CD4-positive, alpha-beta memory T cell (primary cell): ENCODE measurements around the gene TXLNB. TPM values are rescaled to one million over a fixed set of nuclear protein-coding genes. Genes with fewer than 3 reads are reported as not detected.
"Not testable (repeated sequence)": the region's sequence is repeated elsewhere in the genome, so short reads cannot be mapped to it uniquely, and the experiment has no call there.

ENCODE experiments used
- CTCF ChIA-PET: fragments of 350-600 bp; sonication (Branson Sonifier 250); formaldehyde crosslinking; loops from one replicate; lab custom pipeline; 2021; ENCODE audit warnings: inconsistent platforms; ENCODE audit not compliant: partially characterized antibody; lab: Charles Lee
- POLR2A ChIA-PET: fragments of 350-600 bp; sonication (Branson Sonifier 250); formaldehyde crosslinking; loops from one replicate; lab custom pipeline; 2021; ENCODE audit not compliant: partially characterized antibody; lab: Charles Lee
- DNase-seq, 5 donors: peaks; one replicate each; pipeline versions ENCODE4 v3.0.0 to v3.0.0-alpha.2; 2020 to 2022; ENCODE audit warnings: mixed read lengths in 1 of 5
- H3K27ac ChIP-seq: one replicate; pipeline ENCODE4 v1.7.0; 2013; ENCODE audit warnings: low read depth, low read length
- H3K27me3 ChIP-seq: 2 replicates; pipeline ENCODE4 v1.7.0; 2013; ENCODE audit warnings: mild to moderate bottlenecking, low read length, moderate library complexity; ENCODE audit not compliant: insufficient read depth
- H3K36me3 ChIP-seq: 2 replicates; pipeline ENCODE4 v1.7.0; 2013; ENCODE audit warnings: mild to moderate bottlenecking, low read length, moderate library complexity; ENCODE audit not compliant: insufficient read depth
- H3K4me1 ChIP-seq: 2 replicates; pipeline ENCODE4 v1.7.0; 2013; ENCODE audit warnings: mild to moderate bottlenecking, low read length, moderate library complexity; ENCODE audit not compliant: insufficient read depth
- H3K4me3 ChIP-seq, 2 donors: one replicate each; pipeline ENCODE4 v1.7.0; 2013; ENCODE audit warnings: low read length in 2 of 2, mild to moderate bottlenecking in 1 of 2
- H3K9me3 ChIP-seq, 2 donors: one replicate each; pipeline ENCODE4 v1.7.0; 2013; ENCODE audit warnings: low read length in 2 of 2, control low read depth in 1 of 2; ENCODE audit not compliant: control insufficient read depth in 1 of 2
- H3K27ac Mint-ChIP-seq, 7 donors: one replicate each; pipeline ENCODE4 v1.8.0; 2020 to 2021; ENCODE audit warnings: mixed read lengths in 7 of 7, mild to moderate bottlenecking in 6 of 7, inconsistent platforms in 3 of 7, moderate library complexity in 3 of 7
- H3K27me3 Mint-ChIP-seq, 2 donors: one replicate each; pipeline ENCODE4 v1.8.0; 2020 to 2021; ENCODE audit warnings: mixed read lengths in 2 of 2
- H3K36me3 Mint-ChIP-seq, 2 donors: one replicate each; pipeline ENCODE4 v1.8.0; 2020 to 2021; ENCODE audit warnings: mixed read lengths in 2 of 2, inconsistent platforms in 1 of 2, mild to moderate bottlenecking in 1 of 2
- H3K4me1 Mint-ChIP-seq, 4 donors: one replicate each; pipeline ENCODE4 v1.8.0; 2020 to 2021; ENCODE audit warnings: mixed read lengths in 4 of 4, mild to moderate bottlenecking in 1 of 4
- H3K4me3 Mint-ChIP-seq, 8 donors: one replicate each; pipeline ENCODE4 v1.8.0; 2020 to 2021; ENCODE audit warnings: mixed read lengths in 8 of 8, mild to moderate bottlenecking in 7 of 8, moderate library complexity in 6 of 8, inconsistent platforms in 3 of 8
- H3K9me3 Mint-ChIP-seq, 8 donors: one replicate each; pipeline ENCODE4 v1.8.0; 2020 to 2021; ENCODE audit warnings: mixed read lengths in 8 of 8, mild to moderate bottlenecking in 5 of 8, inconsistent platforms in 3 of 8, moderate library complexity in 1 of 8
- intact Hi-C: fragments of 100-400 bp; cut with micrococcal nuclease; formaldehyde crosslinking; loops from one replicate; pipeline ENCODE4 v1.15.1; 2023
- polyA plus RNA-seq, 2 donors: library from polyadenylated mRNA; unstranded; fragments of 300-500 nt; fragmentation: Illumina TruSeq; gene quantifications; one replicate each; pipeline ENCODE4 v1.2.3, GENCODE V29; 2021
- total RNA-seq, 2 experiments: library from RNA; stranded (reverse); gene quantifications; one replicate each; pipeline ENCODE4 v1.2.3, GENCODE V29; 2021

Gene TXLNB
- total and polyA plus RNA-seq, 4 experiments from 2014 or later = 0.78 to 1.6 (median 1.4) TPM; not detected in 1

DNA sequence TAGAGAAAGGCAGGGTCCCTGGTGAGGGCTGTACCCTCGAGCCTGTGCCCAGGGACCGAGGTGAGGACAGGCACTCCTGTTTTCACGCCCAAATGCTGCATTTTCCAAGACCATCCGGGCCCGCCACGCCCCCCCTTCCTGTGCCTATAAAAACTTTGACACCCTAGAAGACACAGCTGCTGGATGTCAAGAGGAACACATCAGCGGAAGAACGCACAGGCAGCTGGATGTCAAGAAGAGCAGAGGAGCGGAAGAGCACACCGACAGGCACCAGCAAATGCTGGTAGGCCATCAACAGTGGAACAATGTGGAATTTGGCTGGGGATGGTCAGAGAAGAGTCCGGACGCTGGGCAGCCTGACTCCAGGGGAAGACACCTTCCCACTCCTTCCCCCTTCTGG, 56.1 kb downstream of the TXLNB start:
- H3K4me1 Mint-ChIP-seq = peaks cover 2 to 7% (median 6%) of the 10 kb centered on the region in 4 donors
- ChIA-PET CTCF (interaction anchor here (1.1 kb wide), 1 partner anchor 126 kb away, joined by 3 read pairs; no protein-coding TSS in a partner anchor), POLR2A (interaction anchor here (1.6 kb wide), 1 partner anchor 139 kb away, joined by 4 read pairs; the partner anchor contains the start of gene CITED2)
- no peaks in the 10 kb centered on the region for H3K9me3 ChIP-seq
- no peaks in the 10 kb centered on the region for H3K4me1 ChIP-seq
- intact Hi-C loops = no loop called here
- no peak for DNase-seq
- H3K36me3 ChIP-seq = no peaks in the 10 kb centered on the region
- H3K36me3 Mint-ChIP-seq = peaks cover 0 to 5% of the 10 kb centered on the region in 2 donors
- no peaks in the 10 kb centered on the region for H3K27me3 ChIP-seq
- H3K9me3 Mint-ChIP-seq = peaks cover 0 to 12% (median 4%) of the 10 kb centered on the region in 8 donors
- no peak overlapping the region for H3K4me3 Mint-ChIP-seq
- H3K27ac Mint-ChIP-seq = no peak overlapping the region
- H3K4me3 ChIP-seq = no peak overlapping the region
- no peak overlapping the region for H3K27ac ChIP-seq
- no peaks in the 10 kb centered on the region for H3K27me3 Mint-ChIP-seq

DNA sequence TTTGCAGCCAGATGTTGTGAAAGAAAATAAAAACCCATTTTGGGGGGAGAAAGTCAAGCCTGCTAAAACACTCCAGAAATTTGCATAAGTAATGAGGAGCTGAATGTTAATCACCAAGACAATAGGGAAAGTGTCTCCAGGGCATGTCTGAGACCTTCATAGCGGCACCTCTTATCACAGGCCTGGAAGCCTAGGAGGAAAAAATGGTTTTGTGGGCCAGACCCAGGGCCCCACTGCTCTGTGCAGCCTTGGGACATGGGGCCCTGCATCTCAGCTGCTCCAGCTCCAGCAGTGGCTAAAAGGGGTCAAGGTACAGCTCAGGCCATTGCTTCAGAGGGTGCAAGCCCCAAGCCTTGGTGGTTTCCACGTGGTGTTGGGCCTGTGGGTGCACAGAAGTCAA, 57.6 kb downstream of the TXLNB start:
- H3K27me3 ChIP-seq, intact Hi-C loops, H3K4me3 ChIP-seq, H3K9me3 ChIP-seq, H3K36me3 Mint-ChIP-seq, H3K27me3 Mint-ChIP-seq, CTCF ChIA-PET, H3K4me1 ChIP-seq, DNase-seq, H3K27ac Mint-ChIP-seq, H3K27ac ChIP-seq, H3K36me3 ChIP-seq, H3K4me3 Mint-ChIP-seq: not testable (repeated sequence)
- Mint-ChIP-seq H3K4me1 (peaks cover 6 to 13% (median 9%) of the 10 kb centered on the region in 4 donors), H3K9me3 (peaks cover 0 to 12% (median 4%) of the 10 kb centered on the region in 8 donors)
- POLR2A ChIA-PET = interaction anchor here (1.6 kb wide), 1 partner anchor 140 kb away, joined by 4 read pairs; the partner anchor contains the start of gene CITED2

GRCh38 chr6:139231206-139231605, 60.6 kb downstream of the TXLNB start:
- ChIA-PET CTCF (interaction anchor here (1.0 to 4.9 kb wide), 13 partner anchors 8 to 143 kb away, joined by 3 to 38 read pairs (median 5); partner anchors contain the start of gene TXLNB), POLR2A (interaction anchor here (0.8 to 1.4 kb wide), 7 partner anchors 9 to 144 kb away, joined by 3 to 11 read pairs (median 7); partner anchors contain the start of genes CITED2 and TXLNB)
- Histone ChIP-seq H3K4me3 (no peak overlapping the region), H3K27me3 (no peaks in the 10 kb centered on the region), H3K36me3 (no peaks in the 10 kb centered on the region), H3K4me1 (no peaks in the 10 kb centered on the region), H3K9me3 (no peaks in the 10 kb centered on the region), H3K27ac (no peak overlapping the region)
- no peak for DNase-seq
- intact Hi-C loops = no loop called here
- Mint-ChIP-seq H3K4me3 (no peak overlapping the region), H3K9me3 (peaks cover 0 to 12% (median 4%) of the 10 kb centered on the region in 8 donors), H3K27ac (peak overlapping the region in 1 of 7 donors; percentile 25), H3K4me1 (peaks cover 6 to 13% (median 9%) of the 10 kb centered on the region in 4 donors), H3K36me3 (peaks cover 0 to 5% of the 10 kb centered on the region in 2 donors), H3K27me3 (no peaks in the 10 kb centered on the region)

GRCh38 chr6:139230391-139230840, 61.4 kb downstream of the TXLNB start:
- Mint-ChIP-seq H3K9me3 (peaks cover 0 to 12% (median 4%) of the 10 kb centered on the region in 8 donors), H3K27ac (peak overlapping the region in 2 of 7 donors; percentile 19 to 65), H3K4me1 (peaks cover 6 to 13% (median 9%) of the 10 kb centered on the region in 4 donors), H3K4me3 (no peak overlapping the region), H3K27me3 (no peaks in the 10 kb centered on the region), H3K36me3 (peaks cover 0 to 5% of the 10 kb centered on the region in 2 donors)
- no peak overlapping the region for H3K4me3 ChIP-seq
- no peaks in the 10 kb centered on the region for H3K9me3 ChIP-seq
- H3K36me3 ChIP-seq = no peaks in the 10 kb centered on the region
- H3K27me3 ChIP-seq = no peaks in the 10 kb centered on the region
- no peaks in the 10 kb centered on the region for H3K4me1 ChIP-seq
- DNase-seq = peak in 4 of 5 donors; percentile 17 to 31 (median 22)
- intact Hi-C loops = loop anchor here (1.0 kb wide), 1 partner anchor 134 kb away; no protein-coding TSS in a partner anchor
- ChIA-PET CTCF (interaction anchor here (1.0 to 4.9 kb wide), 16 partner anchors 9 to 143 kb away, joined by 3 to 38 read pairs (median 4); partner anchors contain the start of gene TXLNB), POLR2A (interaction anchor here (0.7 to 1.6 kb wide), 9 partner anchors 9 to 144 kb away, joined by 3 to 11 read pairs (median 7); partner anchors contain the start of genes CITED2 and TXLNB)
- H3K27ac ChIP-seq = no peak overlapping the region

DNA sequence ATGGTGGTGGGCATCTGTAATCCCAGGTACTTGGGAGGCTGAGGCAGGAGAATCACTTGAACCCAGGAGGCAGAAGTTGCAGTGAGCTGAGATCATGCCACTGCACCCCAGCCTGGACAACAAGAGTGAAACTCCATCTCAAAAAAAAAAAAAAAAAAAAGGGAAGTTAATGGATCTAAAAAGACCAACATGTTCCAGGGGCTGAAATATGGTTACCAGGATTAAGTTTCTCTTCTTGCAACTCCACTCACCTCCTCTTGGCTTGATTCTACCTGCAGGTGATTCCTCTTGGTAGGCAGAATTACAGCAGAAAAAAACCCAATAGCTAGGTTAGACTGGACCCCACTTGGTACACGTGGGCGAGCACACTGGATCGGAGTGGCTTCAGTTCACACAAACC, 63.4 kb downstream of the TXLNB start:
- peaks cover 6 to 13% (median 9%) of the 10 kb centered on the region in 4 donors for H3K4me1 Mint-ChIP-seq
- H3K9me3 ChIP-seq, H3K36me3 Mint-ChIP-seq, H3K36me3 ChIP-seq, intact Hi-C loops, H3K9me3 Mint-ChIP-seq, H3K4me3 ChIP-seq, H3K4me1 ChIP-seq, H3K27me3 ChIP-seq, H3K27me3 Mint-ChIP-seq, H3K27ac ChIP-seq, H3K4me3 Mint-ChIP-seq, DNase-seq: not testable (repeated sequence)
- H3K27ac Mint-ChIP-seq = peak overlapping the region in 1 of 7 donors; percentile 11
- CTCF ChIA-PET = interaction anchor here (0.7 to 4.9 kb wide), 5 partner anchors 10 to 779 kb away, joined by 3 to 38 read pairs (median 4); no protein-coding TSS in a partner anchor
- POLR2A ChIA-PET = interaction anchor here (0.8 kb wide), 1 partner anchor 51 kb away, joined by 3 read pairs; no protein-coding TSS in a partner anchor

- Histone ChIP-seq H3K9me3 (no peaks in the 10 kb centered on the region), H3K27me3 (no peaks in the 10 kb centered on the region), H3K27ac (no peak overlapping the region), H3K4me1 (peaks cover 14% of the 10 kb centered on the region), H3K36me3 (no peaks in the 10 kb centered on the region), H3K4me3 (no peak overlapping the region)
- DNase-seq = no peak
- Mint-ChIP-seq H3K27ac (peak overlapping the region in 6 of 7 donors; percentile 33 to 94 (median 88)), H3K9me3 (peaks cover 0 to 4% (median 0%) of the 10 kb centered on the region in 8 donors), H3K27me3 (no peaks in the 10 kb centered on the region), H3K4me1 (peaks cover 8 to 13% (median 11%) of the 10 kb centered on the region in 4 donors), H3K4me3 (peak overlapping the region in 4 of 8 donors; percentile 23 to 80 (median 56)), H3K36me3 (no peaks in the 10 kb centered on the region)
- CTCF ChIA-PET = interaction anchor here (0.6 to 7.3 kb wide), 63 partner anchors 9 to 764 kb away, joined by 3 to 238 read pairs (median 6); partner anchors contain the start of genes CITED2 and TXLNB
- POLR2A ChIA-PET = interaction anchor here (0.7 to 5.4 kb wide), 19 partner anchors 11 to 230 kb away, joined by 3 to 47 read pairs (median 7); partner anchors contain the start of genes CITED2 and TXLNB
- intact Hi-C loops = loop anchor here (1.0 to 2.0 kb wide), 6 partner anchors 31 to 403 kb away; partner anchors contain the start of gene TXLNB
Measured at GRCh38 chr6:139219746-139220145, 72.1 kb downstream of the TXLNB start.
